Muscle of arm (tissue), 12 donors: ENCODE data around the gene GTF2F2. TPM values are rescaled to one million over a fixed set of nuclear protein-coding genes. Genes with fewer than 3 reads are reported as not detected.
A peak's percentile ranks its signal among the peaks of the same experiment; 100 is the strongest.

Experiments
- DNase-seq: peaks from one replicate; pipeline ENCODE4 v3.0.0-alpha.2; 2013
- polyA plus RNA-seq, 12 donors: library from polyadenylated mRNA; unstranded; fragments of 120-200 nt; gene quantifications; one replicate each; pipeline ENCODE4 v1.2.1, GENCODE V29; 2013; ENCODE audit not compliant: insufficient read length in 12 of 12

GTF2F2 gene
- polyA plus RNA-seq, 12 donors, result 8.9 to 22.8 (median 19.7) TPM; not detected in 1

GRCh38 chr13:45113233-45114224 is 6.8 kb upstream of the GTF2F2 start:
- no peak for DNase-seq

DNA sequence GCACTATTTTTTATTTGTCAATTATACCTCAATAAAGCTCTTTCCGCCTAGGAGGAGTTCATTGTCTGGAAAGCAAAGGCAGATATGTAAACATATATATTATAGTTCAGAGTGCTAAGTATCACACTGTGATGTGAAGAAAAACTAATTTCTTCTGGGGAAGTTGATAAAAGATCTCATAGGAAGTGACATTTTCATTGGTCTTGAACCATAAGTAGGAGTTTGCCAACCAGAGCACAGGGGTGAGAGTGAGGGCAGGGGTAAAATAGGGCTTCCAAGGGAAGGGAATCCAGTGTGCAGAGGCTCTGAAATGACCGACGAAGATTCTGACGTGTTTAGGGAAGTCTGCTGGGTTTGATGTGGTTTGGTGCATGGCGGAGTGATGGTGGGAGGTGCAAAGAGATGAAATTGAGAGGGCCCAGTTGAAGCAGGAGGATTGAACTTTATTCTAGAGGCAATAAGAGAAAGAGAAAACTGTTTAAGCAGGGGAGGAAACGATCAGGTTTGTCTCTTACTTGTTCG is 780 bp upstream of the GTF2F2 start:
- DNase-seq, result peak; percentile 53

- no peak for DNase-seq
Observed at GRCh38 chr13:45120967-45121831, 889 bp downstream of the GTF2F2 start.

DNA sequence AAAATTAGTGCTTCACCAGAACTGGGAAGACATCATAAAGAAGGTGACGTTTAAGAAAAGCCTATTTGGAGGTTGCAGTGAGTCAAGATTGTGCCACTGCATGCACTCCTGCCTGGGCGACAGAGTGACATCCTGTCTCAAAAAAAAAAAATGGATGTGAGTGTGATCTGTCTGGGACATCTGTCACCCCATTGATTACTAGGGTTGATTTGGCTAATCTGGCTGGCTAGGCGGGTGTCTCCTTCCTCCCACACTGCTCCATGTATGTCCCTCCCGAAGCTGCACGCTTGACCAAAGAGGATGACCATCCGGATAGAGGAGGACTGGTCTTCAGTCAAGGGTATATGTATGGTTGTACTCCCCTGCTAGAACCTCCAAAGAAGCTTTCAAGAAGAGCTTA is 2.6 kb downstream of the GTF2F2 start:
- DNase-seq, result no peak

GRCh38 chr13:45132369-45133064 is 12.2 kb downstream of the GTF2F2 start:
- no peak for DNase-seq

GRCh38 chr13:45133396-45134118 is 13.2 kb downstream of the GTF2F2 start:
- no peak for DNase-seq

DNA sequence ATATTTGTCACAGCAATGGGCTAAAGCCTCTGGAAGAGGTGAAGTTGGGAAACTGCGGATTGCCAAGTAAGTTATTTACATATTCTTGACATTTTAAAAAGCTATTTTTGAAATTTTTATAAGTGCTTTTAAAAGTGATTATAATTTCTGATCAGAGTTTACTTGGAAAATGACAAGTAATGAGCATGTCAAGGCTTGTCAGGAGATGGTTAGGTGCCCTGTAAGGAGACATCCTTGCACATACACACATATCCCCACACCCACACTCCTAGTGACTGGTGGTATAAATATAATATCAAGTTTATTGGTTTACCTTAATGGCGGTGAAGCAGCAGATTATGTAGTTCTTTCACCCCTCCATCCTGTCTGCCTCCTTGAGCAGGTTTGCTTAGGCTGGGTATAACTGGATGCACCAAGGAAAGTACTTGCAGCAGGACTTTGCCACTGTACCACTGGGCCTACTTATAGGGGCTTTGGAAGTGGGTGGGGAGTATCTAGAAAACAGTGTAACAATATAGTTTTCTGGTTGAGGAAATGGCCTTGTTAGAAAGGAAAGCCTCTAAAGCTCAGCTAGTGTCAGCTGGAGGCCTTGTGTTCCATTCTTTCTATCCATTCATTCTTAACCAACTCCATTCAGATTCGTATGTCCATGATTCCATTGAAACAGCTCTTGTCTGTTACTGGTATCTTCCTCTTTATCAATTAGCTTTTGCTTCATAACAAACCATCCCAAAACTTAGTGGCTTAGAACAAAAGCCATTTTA is 16.6 kb downstream of the GTF2F2 start:
- no peak for DNase-seq

DNA sequence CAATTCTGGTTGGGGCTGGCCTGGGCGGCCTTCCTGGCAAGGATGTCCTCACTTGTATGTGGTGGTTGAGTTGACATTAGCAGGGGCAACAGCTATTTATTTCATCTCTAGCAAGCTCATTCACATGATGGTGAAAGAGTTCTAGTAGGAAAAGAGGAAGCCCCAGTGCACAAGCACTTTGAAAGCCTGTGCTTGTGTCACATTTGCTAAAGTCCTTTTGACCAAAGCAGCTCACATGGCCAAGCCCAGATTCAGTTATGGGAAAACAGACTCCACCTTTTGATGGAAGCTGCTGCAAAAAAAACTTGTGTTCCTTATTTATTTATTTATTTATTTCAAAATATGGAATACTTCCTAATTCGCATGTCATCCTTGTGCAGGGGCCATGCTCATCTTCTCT is 17.2 kb downstream of the GTF2F2 start:
- no peak for DNase-seq

DNA sequence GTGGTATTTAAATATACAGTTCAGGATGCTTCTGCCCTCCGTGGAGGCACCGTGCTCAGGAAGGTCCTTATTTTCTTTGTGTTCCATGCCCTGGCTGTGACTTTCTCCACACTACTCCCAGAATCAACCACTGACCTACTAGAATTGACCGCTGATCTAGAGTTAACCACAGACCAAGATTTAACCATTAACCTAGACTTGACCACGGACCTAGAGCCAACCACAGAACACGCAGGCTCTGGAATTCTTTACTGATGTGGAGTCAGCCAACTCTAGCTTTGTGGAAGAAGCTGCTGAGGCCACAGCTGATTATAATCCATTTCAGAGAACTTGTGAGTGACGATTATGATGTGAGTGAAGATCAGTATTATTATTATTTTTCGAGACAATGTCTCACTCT is 18.0 kb downstream of the GTF2F2 start:
- no peak for DNase-seq

GRCh38 chr13:45141369-45141768 is 21.1 kb downstream of the GTF2F2 start:
- DNase-seq, result no peak

- DNase-seq, result no peak
Observed at GRCh38 chr13:45142440-45143345, 22.4 kb downstream of the GTF2F2 start.

GRCh38 chr13:45143346-45143751 is 23.0 kb downstream of the GTF2F2 start:
- no peak for DNase-seq

- no peak for DNase-seq
Observed at GRCh38 chr13:45149964-45150363, 29.7 kb downstream of the GTF2F2 start.

DNA sequence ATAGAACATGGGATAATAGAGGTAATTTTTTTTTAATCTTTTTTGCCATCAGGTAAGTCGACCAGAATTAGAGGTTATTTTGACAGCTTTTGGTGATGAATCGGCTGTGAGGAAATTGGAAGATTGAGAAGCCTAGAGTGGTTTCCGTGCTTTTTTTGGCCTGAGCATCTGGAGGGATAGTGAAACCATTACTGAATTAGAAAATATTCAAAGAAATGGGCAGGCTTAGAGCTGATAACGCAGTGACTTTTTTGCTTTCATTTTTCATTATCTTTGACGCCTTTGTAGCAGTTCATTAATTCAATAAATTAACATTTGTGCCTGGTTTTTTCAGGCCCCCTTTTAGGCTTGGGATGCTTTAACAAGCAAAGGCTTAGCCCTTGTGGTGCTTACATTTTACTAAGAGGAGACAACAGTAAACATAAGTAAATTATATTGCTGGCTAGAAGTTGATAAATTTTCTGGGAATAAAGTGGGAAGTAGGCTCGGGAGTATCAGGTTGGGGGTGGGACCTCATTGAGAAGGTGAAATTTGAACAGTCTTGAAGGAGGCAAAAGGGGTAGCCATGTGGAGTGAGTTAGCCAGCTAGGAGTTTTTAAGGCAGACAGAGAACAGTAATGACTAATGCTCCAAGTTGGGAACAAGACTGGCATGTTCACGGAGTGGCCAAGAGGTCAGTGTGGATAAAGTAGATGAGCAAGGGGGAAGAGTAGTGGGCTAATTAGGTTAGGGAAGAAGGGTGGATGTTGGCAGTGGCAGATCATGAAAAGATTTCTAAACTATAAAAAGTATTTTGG is 36.5 kb downstream of the GTF2F2 start:
- no peak for DNase-seq

- DNase-seq, result no peak
Observed at GRCh38 chr13:45162194-45162593, 41.9 kb downstream of the GTF2F2 start.

DNA sequence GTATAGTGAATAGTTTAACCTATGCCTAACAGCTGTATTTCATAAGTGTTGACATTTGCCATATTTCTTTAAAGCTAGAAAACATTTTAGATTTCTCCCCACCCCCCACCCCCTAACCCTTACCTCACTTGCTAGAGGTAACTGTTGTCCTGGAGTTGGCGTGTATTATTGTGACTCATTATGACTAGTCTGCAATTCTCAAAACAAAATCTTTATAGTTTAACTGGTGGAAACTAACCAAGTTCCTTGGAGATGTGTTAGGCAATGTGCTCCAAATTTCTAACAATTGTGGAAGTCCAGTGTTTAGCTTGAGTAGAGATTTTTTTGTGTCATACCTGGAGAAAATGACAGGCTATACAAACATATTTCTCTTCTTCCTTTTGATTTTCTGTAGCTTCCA is 42.5 kb downstream of the GTF2F2 start:
- no peak for DNase-seq

GRCh38 chr13:45166858-45167257 is 46.5 kb downstream of the GTF2F2 start:
- no peak for DNase-seq
